Esophagus muscularis mucosa (tissue), 4 donors: ENCODE data around the gene NUDT21. TPM values are rescaled to one million over a fixed set of nuclear protein-coding genes. Genes with fewer than 3 reads are reported as not detected.

Experiments
- DNase-seq: peaks from one replicate; pipeline ENCODE4 v3.0.0-alpha.2; 2017; ENCODE audit errors: extremely low spot score
- H3K27ac ChIP-seq, 4 donors: fragments of 200-600 bp; sonication (generic); replicated peaks in 1 of 4; 1 replicate in 3 of 4; 2 replicates in 1 of 4; pipeline ENCODE4 v1.5.1; 2016 to 2019; ENCODE audit warnings: mild to moderate bottlenecking in 1 of 4
- H3K27me3 ChIP-seq, 4 donors: fragments of 200-600 bp; sonication (generic); one replicate each; pipeline versions ENCODE4 v1.5.1 to v1.6.0; 2016 to 2019
- H3K36me3 ChIP-seq, 4 donors: fragments of 200-600 bp; sonication (generic); one replicate each; pipeline ENCODE4 v1.5.1; 2016 to 2019
- H3K4me1 ChIP-seq, 4 donors: fragments of 200-600 bp; sonication (generic); one replicate each; pipeline ENCODE4 v1.5.1; 2016 to 2019
- H3K4me3 ChIP-seq, 4 donors: fragments of 200-600 bp; sonication (generic); 1 replicate in 2 of 4; 2 replicates in 2 of 4; pipeline ENCODE4 v1.5.1; 2016 to 2019; ENCODE audit warnings: mild to moderate bottlenecking in 4 of 4, moderate library complexity in 1 of 4
- H3K9me3 ChIP-seq, 4 donors: fragments of 200-600 bp; sonication (generic); 1 replicate in 3 of 4; 2 replicates in 1 of 4; pipeline ENCODE4 v1.5.1; 2016 to 2019
- CTCF ChIP-seq, 3 experiments: fragments of 200-600 bp in 2 of 3; fragments of 450-650 bp in 1 of 3; sonication (generic) in 2 of 3; IDR thresholded peaks; one replicate each; pipeline ENCODE4 v1.5.1; 2017 to 2019; ENCODE audit warnings: antibody characterized with exemption in 3 of 3, mild to moderate bottlenecking in 2 of 3, moderate library complexity in 1 of 3
- EP300 ChIP-seq: sonication (generic); formaldehyde crosslinking; IDR thresholded peaks from one replicate; pipeline ENCODE4 v1.6.1; 2017; ENCODE audit warnings: antibody characterized with exemption
- POLR2A ChIP-seq: fragments of 450-650 bp; IDR thresholded peaks from one replicate; pipeline ENCODE4 v1.6.1; 2017; ENCODE audit warnings: antibody characterized with exemption, moderate library complexity, mild to moderate bottlenecking, low read depth
- POLR2AphosphoS5 ChIP-seq, 2 donors: sonication (generic); formaldehyde crosslinking; IDR thresholded peaks; one replicate each; pipeline ENCODE4 v1.6.1; 2017; ENCODE audit warnings: antibody characterized with exemption in 2 of 2
- WGBS: methylation state at CpG from one replicate; pipeline ENCODE4 v1.1.5; 2018; 5-methylcytosine and 5-hydroxymethylcytosine counted together
- intact Hi-C: fragments of 100-400 bp; cut with DNase I; formaldehyde crosslinking; loops from one replicate; pipeline ENCODE4 v1.15.1; 2023
- total RNA-seq, 4 donors: library from RNA; depleted of rRNA; stranded (reverse); fragments of >200 nt; gene quantifications; one replicate each; pipeline versions ENCODE4 v1.1.0 to v1.2.1, GENCODE V29; 2016

Gene NUDT21
- total RNA-seq, 4 donors from 2014 or later, result 35.5 to 46.7 (median 39.9) TPM

- H3K4me3 ChIP-seq, result no peak overlapping the region
- DNase-seq, result no peak
- H3K27me3 ChIP-seq, result no peaks in the 10 kb centered on the region
- 58% methylated on average over 5 of the region's 5 CpGs for WGBS
- no peak for TF ChIP-seq CTCF (IDR thresholded peaks at IDR 0.05)
- no peak for TF ChIP-seq POLR2A
- no peak for TF ChIP-seq POLR2AphosphoS5 (IDR thresholded peaks at IDR 0.05)
- no peak for TF ChIP-seq EP300
- H3K4me1 ChIP-seq, result no peaks in the 10 kb centered on the region
- no peaks in the 10 kb centered on the region for H3K9me3 ChIP-seq
- no peak overlapping the region for H3K27ac ChIP-seq
- H3K36me3 ChIP-seq, result peaks cover 22 to 62% (median 28%) of the 10 kb centered on the region in 4 donors
- intact Hi-C loops, result no loop called here
Measured at GRCh38 chr16:56488035-56488434, 36.9 kb upstream of the NUDT21 start.

DNA sequence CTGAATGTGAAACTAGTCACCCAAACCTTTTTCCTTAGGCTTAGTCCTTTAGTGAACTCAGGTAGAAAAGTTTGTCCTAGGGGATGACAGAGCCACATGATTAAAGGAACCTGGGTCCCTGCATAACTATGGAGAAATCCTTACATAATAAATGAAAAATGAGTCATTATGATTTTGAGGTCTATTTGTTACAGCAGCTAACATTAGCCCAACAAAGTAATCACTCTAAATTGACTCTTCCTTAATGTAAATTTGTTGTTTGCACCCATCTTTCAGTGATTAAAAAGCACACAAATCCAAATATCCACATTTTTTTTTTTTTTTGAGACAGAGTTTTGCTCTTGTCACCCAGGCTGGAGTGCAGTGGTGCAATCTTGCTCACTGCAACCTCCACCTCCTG is 32.3 kb upstream of the NUDT21 start:
- peaks cover 34 to 71% (median 58%) of the 10 kb centered on the region in 4 donors for H3K36me3 ChIP-seq
- intact Hi-C loops, result no loop called here
- H3K27me3 ChIP-seq, result no peaks in the 10 kb centered on the region
- H3K27ac ChIP-seq, result no peak overlapping the region
- no peaks in the 10 kb centered on the region for H3K9me3 ChIP-seq
- H3K4me3 ChIP-seq, result no peak overlapping the region
- no peaks in the 10 kb centered on the region for H3K4me1 ChIP-seq
- DNase-seq, result no peak
- TF ChIP-seq CTCF (IDR thresholded peaks at IDR 0.05) (no peak), POLR2AphosphoS5 (IDR thresholded peaks at IDR 0.05) (no peak), POLR2A (no peak), EP300 (no peak)

DNA sequence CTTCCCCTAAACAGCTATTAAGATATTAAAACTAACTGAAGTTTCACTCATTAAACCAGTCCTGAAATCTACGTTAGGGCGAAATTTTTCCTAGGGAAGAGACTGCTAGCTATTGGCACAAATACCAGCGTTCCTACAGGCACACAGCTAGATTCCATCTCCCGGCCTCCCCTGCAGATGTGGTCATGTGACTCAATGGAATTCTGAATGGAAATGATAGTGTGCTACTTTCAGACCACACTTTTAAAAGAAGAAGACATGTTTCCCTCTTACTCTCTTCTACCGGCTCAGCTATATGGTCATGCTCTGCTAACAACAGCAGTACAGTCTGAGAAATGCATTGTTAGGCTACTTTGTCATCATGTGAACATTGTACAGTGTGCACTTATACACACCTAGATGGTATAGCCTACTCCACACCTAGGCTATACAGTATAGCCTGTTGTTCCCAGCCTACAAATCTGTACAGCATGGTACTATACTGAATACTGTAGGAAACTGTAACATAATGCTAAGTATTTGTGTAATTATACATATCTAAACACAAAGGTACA is 31.6 kb upstream of the NUDT21 start:
- no peak for DNase-seq
- Histone ChIP-seq H3K27ac (no peak overlapping the region), H3K27me3 (no peaks in the 10 kb centered on the region), H3K36me3 (peaks cover 40 to 77% (median 63%) of the 10 kb centered on the region in 4 donors), H3K9me3 (no peaks in the 10 kb centered on the region), H3K4me1 (no peaks in the 10 kb centered on the region), H3K4me3 (no peak overlapping the region)
- WGBS, result 92% methylated on average over 5 of the region's 5 CpGs
- TF ChIP-seq POLR2A (no peak), POLR2AphosphoS5 (IDR thresholded peaks at IDR 0.05) (no peak), CTCF (IDR thresholded peaks at IDR 0.05) (no peak), EP300 (no peak)
- intact Hi-C loops, result no loop called here

DNA sequence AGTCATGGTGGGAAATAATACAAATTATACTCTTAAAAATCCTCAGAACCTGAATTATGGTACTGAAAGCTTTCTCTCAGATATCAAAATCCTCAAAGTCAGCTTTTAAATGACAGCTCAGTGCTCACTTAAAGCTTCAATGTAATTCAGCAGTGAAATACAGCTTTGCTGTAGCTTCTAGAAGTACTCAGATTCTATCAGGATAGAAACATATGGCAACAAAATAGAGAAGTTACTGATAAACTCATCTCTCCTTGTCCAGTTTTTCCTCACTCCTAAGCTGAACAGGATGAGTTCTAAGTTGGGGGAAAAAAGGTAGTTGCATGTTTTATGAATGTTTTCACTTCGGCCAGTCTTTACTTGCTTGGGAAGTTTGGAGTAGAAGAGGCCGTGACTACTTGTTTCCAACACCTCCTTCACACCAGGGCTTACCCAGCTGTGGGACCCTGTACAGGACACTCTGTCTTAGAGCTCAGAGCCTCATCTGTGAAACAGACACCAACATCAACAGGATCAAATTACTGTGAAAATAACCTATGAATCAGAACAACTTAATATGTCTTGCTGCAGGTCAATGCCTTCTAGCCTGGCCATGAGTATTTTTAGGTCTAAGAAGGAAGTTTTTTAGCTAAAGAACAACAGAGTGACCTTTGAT is 30.5 kb upstream of the NUDT21 start:
- no peaks in the 10 kb centered on the region for H3K9me3 ChIP-seq
- peaks cover 40 to 89% (median 74%) of the 10 kb centered on the region in 4 donors for H3K36me3 ChIP-seq
- H3K4me1 ChIP-seq, result no peaks in the 10 kb centered on the region
- intact Hi-C loops, result no loop called here
- 88% methylated on average over 2 of the region's 2 CpGs for WGBS
- no peaks in the 10 kb centered on the region for H3K27me3 ChIP-seq
- no peak for DNase-seq
- TF ChIP-seq POLR2AphosphoS5 (IDR thresholded peaks at IDR 0.05), result no peak
- no peak for TF ChIP-seq POLR2A
- no peak for TF ChIP-seq CTCF (IDR thresholded peaks at IDR 0.05)
- TF ChIP-seq EP300, result no peak
- no peak overlapping the region for H3K4me3 ChIP-seq
- no peak overlapping the region for H3K27ac ChIP-seq
